ENCODE data around the gene BGN.

Gene BGN

DNA sequence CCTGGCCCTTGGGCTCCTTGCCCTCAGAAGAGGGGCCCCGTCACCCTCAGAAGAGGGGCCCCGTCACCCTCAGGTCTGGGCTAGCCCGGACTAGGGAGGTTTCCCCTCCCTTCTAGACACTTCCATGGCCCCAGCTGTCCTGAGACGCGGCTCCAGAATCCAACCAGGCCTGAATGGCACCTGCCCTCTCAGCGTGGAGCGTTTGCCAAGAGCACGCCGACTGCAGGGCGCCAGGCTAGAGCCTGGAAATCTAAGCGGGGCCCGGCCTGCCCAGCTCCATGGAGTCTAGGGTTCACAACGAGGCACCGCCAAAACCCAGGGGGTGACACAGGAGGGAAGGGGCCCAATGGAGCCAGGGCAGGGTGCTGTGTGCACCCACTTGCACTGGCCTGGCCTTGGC is 14.8 kb downstream of the BGN start:
- DNase-seq: no peak

DNA sequence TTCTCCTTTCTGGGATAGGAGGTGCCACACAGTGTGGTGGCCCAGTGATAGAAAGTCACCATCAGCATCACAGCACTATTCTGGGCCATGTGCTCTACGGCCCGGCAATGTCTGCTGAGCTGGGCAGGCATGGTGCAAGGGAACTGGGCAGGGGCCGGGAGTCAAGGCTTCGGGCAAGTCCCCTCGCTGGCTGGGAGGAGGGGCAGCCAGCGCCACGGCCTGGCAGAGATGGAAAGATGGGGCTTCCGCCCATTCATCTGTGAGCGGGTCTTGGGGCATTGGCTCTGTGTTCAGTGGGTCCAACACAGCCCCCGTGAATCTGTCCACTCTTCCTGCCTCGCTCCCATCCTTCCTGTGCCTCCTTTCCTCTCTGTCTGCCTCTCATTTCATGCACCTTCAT is 15.6 kb downstream of the BGN start:
- no peak for DNase-seq

GRCh38 chrX:153511784-153512500 is 17.2 kb downstream of the BGN start:
- DNase-seq: no peak

- DNase-seq: no peak
Observed at GRCh38 chrX:153512501-153512893, 17.7 kb downstream of the BGN start.

- no peak for DNase-seq
Observed at GRCh38 chrX:153513265-153513664, 18.5 kb downstream of the BGN start.

- no peak for DNase-seq
Observed at GRCh38 chrX:153514259-153514658, 19.5 kb downstream of the BGN start.

DNA sequence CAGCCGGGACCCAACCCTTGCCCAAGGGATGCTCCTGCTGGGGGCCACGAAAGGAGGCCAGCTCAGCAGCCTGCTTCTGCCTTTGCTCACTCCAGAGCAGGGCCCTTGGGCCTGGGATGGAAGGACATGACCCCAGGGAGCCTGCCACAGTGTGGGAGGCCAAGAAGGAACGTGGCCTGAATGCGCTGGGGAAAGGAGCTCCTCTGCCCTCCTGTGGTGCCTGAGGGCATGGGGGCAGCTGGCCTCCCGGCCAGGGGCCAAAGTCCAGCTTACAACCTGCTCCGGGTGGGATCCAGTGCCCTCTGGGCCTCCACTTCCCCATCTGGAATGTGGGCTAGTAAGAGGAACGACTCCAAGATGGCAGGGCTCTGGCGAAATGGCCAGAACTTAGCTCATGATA is 20.7 kb downstream of the BGN start:
- no peak for DNase-seq

GRCh38 chrX:153516073-153516472 is 21.3 kb downstream of the BGN start:
- no peak for DNase-seq

GRCh38 chrX:153517423-153517822 is 22.6 kb downstream of the BGN start, which contains the start of gene ATP2B3:
ATP2B3 (plus strand) TSS chrX:153517642; CDS start chrX:153536248, 18,606 bp downstream.
- DNase-seq: no peak

DNA sequence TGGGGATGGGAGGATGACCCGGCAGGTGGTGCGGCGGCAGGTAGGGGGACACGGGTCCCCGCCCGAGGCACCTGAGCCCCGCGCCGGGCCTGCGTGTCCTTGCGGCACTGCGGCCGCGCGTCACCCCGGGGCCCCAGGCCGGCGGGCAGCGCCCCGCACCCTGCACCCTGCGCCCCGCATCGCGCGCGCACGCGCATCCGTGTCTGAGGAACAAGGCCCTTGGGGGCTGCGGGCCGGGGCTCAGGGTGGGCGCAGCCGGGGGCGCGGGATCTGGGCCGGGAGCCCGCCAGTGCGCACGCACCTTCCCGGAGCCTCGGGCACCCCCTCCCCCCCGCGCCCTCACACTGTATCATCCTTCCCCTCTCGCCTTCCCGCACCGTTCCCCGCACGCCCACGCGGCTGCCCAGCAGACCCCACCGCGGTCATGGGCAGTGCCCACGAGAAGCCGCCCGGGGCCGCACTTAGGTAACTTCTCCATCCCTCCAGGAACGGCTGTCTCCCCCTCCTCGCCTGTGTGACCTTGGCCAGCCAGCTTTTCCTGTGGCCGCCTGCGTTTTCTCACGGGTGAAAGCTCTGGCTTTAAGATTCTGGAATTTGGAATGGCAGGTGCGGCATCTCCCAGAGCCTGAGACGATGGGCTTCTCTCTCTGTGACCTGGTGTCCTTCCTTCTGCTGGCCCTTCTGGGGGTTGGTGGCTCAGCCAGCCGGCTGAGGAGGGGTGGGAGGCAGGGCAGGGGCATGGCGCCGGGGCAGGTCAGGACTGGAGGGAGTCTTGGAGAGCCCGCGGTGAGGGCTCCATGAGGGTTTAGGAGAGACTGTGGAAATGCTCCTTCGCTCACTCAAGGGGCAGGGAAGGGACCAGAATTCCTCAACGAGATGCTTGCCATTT is 23.4 kb downstream of the BGN start:
- no peak for DNase-seq

DNA sequence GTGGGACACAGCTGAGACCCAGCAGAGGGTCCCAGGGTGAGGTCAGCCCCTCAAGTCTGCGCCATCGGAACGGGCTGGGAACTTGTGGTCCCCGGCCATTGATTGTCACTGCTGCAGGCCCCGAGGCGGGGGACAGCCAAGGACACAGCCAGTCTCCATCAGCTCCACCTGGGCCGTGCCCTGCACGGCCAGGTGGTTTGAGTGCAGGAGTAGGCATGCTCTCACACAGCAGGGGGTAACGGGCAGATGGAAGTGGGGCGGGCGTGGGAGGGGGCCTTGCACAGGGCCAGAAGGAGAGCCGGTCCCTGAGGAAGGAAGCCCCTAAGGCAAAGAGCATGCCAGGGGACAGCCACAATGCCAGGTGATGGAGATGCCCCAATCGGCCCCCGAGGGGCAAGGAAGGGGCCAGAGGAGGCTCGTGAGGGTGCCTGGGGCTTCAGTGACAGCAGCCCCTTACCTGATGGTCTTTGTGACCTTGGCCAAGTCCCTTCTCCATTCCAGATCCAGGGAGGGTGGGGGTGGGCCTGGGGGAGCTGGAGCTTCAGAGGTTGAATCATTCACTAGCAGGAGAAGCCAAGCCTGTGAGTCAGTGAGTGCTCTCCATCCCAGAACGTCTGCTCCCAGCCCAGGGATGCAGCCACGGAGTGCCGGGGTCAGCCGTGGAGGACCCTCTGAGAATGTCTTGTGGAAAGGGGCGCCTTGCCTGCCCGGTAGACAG is 24.9 kb downstream of the BGN start:
- DNase-seq: no peak

- no peak for DNase-seq
Observed at GRCh38 chrX:153520287-153520917, 25.6 kb downstream of the BGN start.

DNA sequence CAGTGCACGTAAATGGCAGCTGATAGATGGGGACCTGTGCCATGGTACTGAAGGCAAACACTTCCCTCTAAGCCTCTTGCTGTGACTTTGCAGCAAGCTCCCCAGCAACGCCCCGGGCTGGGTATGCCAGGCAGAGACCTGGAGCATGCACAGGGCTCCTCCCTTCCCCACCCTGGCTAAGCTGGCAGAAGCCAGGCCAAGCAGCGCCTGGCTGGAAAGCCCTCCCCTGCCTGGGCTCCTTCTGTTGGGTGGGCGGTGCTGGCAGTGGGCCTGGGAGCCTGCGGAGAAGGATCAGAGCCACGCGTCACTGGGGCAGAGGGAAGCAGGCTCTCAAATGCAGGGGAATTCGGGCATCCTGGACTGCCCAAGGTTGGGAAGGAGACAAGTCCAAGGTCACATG is 26.3 kb downstream of the BGN start:
- no peak for DNase-seq

DNA sequence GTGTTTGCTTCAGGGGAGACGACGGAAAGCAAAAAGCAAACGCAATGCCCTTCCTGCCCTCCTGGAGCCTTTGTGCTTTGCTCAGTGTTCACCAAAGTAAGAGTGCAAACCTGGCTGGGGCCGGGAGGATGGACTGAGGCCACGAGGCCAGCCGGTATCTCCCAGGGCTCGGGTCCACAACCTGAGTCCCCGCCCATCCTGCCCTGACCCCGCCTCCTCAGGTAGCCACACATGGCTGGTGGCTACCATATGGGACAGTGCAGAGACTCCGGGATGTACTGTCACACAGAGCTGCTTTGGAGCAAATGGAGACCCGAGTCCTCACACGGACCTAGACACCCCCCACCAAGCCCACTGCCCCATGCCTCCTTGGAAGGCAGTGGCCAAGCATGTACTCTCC is 27.5 kb downstream of the BGN start:
- no peak for DNase-seq

DNA sequence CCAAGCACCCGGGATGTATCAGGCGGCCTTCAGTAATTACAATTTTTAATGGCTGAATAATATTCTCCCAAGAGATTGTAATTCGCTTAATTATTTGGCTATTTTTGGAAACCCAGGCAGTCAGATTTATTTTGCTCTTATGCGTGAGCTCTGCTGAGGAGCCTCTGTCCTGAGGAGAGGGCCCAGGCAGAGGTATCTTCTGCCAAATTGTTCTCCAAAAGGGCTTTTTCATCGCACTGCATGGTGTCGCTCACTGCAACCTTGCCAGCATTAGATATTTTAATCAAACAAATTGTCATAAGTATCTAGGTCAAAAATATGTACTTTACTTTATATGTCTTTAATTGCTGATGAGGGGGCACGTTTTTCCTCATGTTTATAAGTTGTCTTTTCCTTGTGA is 28.5 kb downstream of the BGN start:
- no peak for DNase-seq

GRCh38 chrX:153524234-153524633 is 29.5 kb downstream of the BGN start:
- DNase-seq: no peak

DNA sequence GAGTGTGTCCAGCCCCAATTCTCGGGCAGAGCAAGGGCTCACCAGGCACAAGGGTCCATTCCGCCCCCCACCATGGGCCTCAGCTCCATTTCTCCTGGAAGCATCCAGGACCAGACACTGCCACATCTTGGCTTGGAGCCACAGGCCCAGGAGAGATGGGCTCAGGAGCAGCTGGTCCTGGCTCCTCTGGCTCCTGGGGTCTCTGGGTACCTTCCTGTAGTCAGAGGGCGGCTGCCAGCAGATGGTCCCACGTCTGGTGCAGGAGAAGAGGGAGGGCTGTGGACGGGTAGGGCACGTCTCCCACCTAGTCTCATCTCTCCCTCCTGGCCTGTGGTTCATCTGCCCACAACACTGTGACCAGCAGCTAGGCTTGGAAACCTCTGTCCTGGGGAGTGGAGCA is 30.7 kb downstream of the BGN start:
- DNase-seq: no peak

- DNase-seq: no peak
Observed at GRCh38 chrX:153526042-153526441, 31.3 kb downstream of the BGN start.

DNA sequence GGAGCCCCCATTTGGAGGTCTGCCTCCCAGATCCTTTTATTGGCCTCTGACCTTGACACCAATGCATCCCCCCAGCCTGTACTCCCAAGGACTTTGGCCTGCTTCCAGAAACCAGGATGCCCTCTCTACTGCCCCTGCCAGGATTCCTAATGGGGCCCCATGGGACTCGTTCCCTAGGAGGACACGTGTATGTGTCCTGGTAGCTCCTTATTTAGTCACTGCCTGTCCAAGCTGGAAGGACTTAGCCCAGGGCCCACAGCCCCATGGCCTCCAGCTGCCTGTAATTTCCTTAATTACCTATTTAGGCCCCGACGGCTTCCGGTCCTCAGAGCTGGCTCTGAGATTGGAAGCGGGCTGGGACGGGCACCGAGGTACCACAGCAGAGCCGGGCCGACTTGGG is 32.0 kb downstream of the BGN start:
- DNase-seq: no peak

DNA sequence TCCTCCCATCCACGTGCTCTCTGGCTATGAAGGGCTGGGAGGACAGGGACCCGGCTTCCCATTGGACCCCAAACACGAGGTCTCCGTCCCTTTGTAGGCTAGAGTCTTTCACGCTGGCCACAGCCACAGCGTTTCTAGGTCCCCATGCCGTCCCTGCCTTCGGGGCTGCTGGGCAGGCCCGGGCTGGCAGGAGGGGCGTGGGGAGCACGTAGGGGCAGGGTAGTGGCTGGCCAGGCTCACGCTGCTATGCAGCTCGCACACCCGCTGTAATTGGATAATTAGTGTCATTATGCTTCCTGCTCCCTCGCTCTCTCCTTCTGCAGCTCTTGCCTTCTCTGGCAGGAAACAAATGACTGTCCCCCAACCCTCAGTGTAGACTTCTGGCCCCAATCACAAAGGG is 32.4 kb downstream of the BGN start:
- DNase-seq: no peak

DNA sequence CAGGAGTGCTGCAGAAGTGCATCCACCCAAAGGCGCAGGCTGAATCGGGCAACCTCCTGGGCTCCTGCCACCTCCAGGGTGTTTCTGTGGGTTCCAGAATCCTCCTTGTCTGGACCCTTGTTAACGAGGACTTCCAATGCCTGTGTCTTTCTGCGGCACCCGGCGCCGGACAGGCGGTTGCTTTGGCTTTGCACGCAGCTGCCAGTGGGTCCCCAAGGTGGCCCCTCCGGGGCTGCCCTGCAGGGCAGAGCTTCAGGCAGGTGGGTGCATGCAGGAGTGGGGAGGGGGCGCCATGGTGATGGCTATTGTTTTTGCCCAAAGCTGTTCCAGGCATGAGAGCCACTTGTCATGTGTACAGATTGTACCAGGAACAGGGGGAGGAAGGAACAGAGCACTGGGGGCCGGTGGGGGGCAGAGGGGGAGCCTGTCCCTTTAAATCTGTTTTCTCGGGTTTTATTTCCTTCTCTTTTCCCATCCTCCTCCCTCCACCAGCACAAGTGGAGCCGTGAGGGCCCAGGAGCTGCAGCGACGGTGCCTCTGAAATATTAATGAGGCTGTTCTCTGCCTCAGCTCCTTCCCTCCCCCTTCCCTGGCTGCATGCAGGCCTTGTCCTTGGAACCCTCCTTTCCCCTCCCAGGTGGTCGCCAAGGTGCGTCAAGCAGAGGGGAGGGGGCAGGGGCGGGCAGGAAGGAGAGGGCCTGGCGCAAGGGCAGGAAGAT is 35.8 kb downstream of the BGN start:
- no peak for DNase-seq

DNA sequence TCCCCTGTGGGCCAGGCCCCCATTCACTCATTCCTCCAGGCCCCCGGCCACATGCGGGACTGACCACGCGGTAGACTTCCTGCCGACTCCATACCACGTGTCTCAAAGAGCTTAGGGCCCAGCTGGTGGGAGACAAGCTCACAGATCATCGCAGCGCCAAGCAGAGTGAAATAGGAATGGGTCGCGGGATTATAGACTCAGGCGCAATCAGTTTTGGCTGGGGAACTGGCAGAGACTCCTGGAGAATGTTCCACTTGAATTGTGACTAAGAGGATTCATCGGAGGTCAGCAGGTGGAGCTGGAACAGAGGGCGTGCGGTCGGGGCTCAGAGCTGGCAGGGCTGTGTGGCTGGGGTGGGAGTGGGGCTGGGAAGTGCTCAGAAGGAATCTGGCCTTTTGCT is 38.3 kb downstream of the BGN start:
- DNase-seq: no peak

GRCh38 chrX:153537080-153537479 is 42.3 kb downstream of the BGN start:
- DNase-seq: no peak
